Smooth muscle cell (in vitro differentiated cells): ENCODE data around the gene DNPH1. TPM values are rescaled to one million over a fixed set of nuclear protein-coding genes. Genes with fewer than 3 reads are reported as not detected.

ENCODE experiments used
- DNase-seq: peaks from one replicate; lab custom pipeline; 2025; ENCODE audit not compliant: unreplicated experiment; lab: John Stamatoyannopoulos, UW
- H2AFZ ChIP-seq: fragments of 200-600 bp; sonication (generic); 2 replicates; pipeline ENCODE4 v1.6.0; 2016; ENCODE audit warnings: antibody characterized with exemption, low read depth, mild to moderate bottlenecking
- H3F3A ChIP-seq: fragments of 200-600 bp; sonication (generic); 2 replicates; pipeline ENCODE4 v1.6.0; 2017; ENCODE audit warnings: antibody characterized with exemption, low read depth
- H3K27ac ChIP-seq: fragments of 200-600 bp; sonication (generic); 2 replicates; pipeline ENCODE4 v1.5.1; 2016; ENCODE audit warnings: low read depth, mild to moderate bottlenecking
- H3K27me3 ChIP-seq: fragments of 200-600 bp; sonication (generic); 2 replicates; pipeline ENCODE4 v1.6.1; 2016; ENCODE audit warnings: low read depth, mild to moderate bottlenecking
- H3K36me3 ChIP-seq: fragments of 200-600 bp; sonication (generic); 2 replicates; pipeline ENCODE4 v1.5.1; 2016; ENCODE audit warnings: low read depth
- H3K4me1 ChIP-seq: fragments of 200-600 bp; sonication (generic); 2 replicates; pipeline ENCODE4 v1.5.1; 2016; ENCODE audit warnings: low read depth
- H3K4me2 ChIP-seq: fragments of 200-600 bp; sonication (generic); 2 replicates; pipeline ENCODE4 v1.6.0; 2016; ENCODE audit warnings: mild to moderate bottlenecking
- H3K4me3 ChIP-seq: fragments of 200-600 bp; sonication (generic); 2 replicates; pipeline ENCODE4 v1.5.1; 2016; ENCODE audit warnings: mild to moderate bottlenecking
- H3K79me2 ChIP-seq: fragments of 200-600 bp; sonication (generic); 2 replicates; pipeline ENCODE4 v1.6.0; 2016; ENCODE audit warnings: low read depth, mild to moderate bottlenecking
- H3K9ac ChIP-seq: fragments of 200-600 bp; sonication (generic); 2 replicates; pipeline ENCODE4 v1.6.0; 2016; ENCODE audit warnings: low read depth
- H3K9me3 ChIP-seq: fragments of 200-600 bp; sonication (generic); replicated peaks from 2 replicates; pipeline ENCODE4 v1.5.1; 2016; ENCODE audit warnings: low read depth
- H4K20me1 ChIP-seq: fragments of 200-600 bp; sonication (generic); 2 replicates; pipeline ENCODE4 v1.6.0; 2016; ENCODE audit warnings: low read depth
- CTCF ChIP-seq: fragments of 200-600 bp; sonication (generic); IDR thresholded peaks from 2 replicates; pipeline ENCODE4 v1.5.1; 2017; ENCODE audit warnings: borderline replicate concordance, mild to moderate bottlenecking, antibody characterized with exemption; ENCODE audit not compliant: insufficient read depth, poor library complexity, severe bottlenecking
- WGBS: methylation state at CpG from one replicate; pipeline ENCODE4 v1.1.7; 2016; ENCODE audit warnings: low lambda C conversion rate; 5-methylcytosine and 5-hydroxymethylcytosine counted together
- polyA plus RNA-seq: library from polyadenylated mRNA; unstranded; fragments of >200 nt; fragmentation: Nextera tagmentation; extraction: Ambion mirVana; gene quantifications from 2 replicates; pipeline ENCODE4 v1.2.1, GENCODE V29; 2016
- total RNA-seq: library from RNA; depleted of rRNA; stranded (reverse); fragments of >200 nt; gene quantifications from 2 replicates; pipeline ENCODE4 v1.2.3, GENCODE V29; 2014

Gene DNPH1
- total and polyA plus RNA-seq, 2 experiments from 2014 or later, result 33.8 to 82.1 TPM

- no peak for TF ChIP-seq CTCF
- Histone ChIP-seq H2AFZ (no peak overlapping the region), H3K36me3 (peaks cover 4% of the 10 kb centered on the region), H3K4me3 (no peak overlapping the region), H3K79me2 (peaks cover 52% of the 10 kb centered on the region), H3K27me3 (no peaks in the 10 kb centered on the region), H4K20me1 (peaks cover 28% of the 10 kb centered on the region), H3K27ac (peak overlapping the region; percentile 98), H3K4me1 (peaks cover 24% of the 10 kb centered on the region), H3K9ac (no peak overlapping the region), H3F3A (peaks cover 38% of the 10 kb centered on the region), H3K4me2 (no peak overlapping the region), H3K9me3 (no peaks in the 10 kb centered on the region)
- WGBS, result 98% methylated on average over 6 of the region's 6 CpGs
- DNase-seq, result no peak
Measured at GRCh38 chr6:43176423-43176786, 52.9 kb downstream of the DNPH1 start.

GRCh38 chr6:43175676-43176422 lies 53.4 kb downstream of the DNPH1 start:
- peaks cover 53% of the 10 kb centered on the region for H3K79me2 ChIP-seq
- peak overlapping the region; percentile 81 for H3K9ac ChIP-seq
- H3K27ac ChIP-seq, result peak overlapping the region; percentile 98

More at GRCh38 chr6:43175676-43176422, 53.4 kb downstream of the DNPH1 start:
- H3K9me3 ChIP-seq, result no peaks in the 10 kb centered on the region
- WGBS, result 95% methylated on average over 11 of the region's 11 CpGs
- peaks cover 4% of the 10 kb centered on the region for H3K36me3 ChIP-seq
- TF ChIP-seq CTCF, result no peak
- H3F3A ChIP-seq, result peaks cover 34% of the 10 kb centered on the region
- peaks cover 19% of the 10 kb centered on the region for H3K4me1 ChIP-seq
- no peak overlapping the region for H3K4me2 ChIP-seq
- no peak overlapping the region for H2AFZ ChIP-seq
- H3K4me3 ChIP-seq, result no peak overlapping the region
- no peaks in the 10 kb centered on the region for H3K27me3 ChIP-seq
- H4K20me1 ChIP-seq, result peaks cover 28% of the 10 kb centered on the region
- no peak for DNase-seq

Other genes starting within 250 kb of the DNPH1 start
- gene PPP2R5D, start 244.9 kb downstream of the DNPH1 start, total RNA-seq, result 33.4 and 51.3 TPM in 2 replicates
- 44.1 and 46.4 TPM in 2 replicates for gene PPP2R5D, start 244.9 kb downstream of the DNPH1 start, polyA plus RNA-seq
- gene MEA1, start 215.5 kb downstream of the DNPH1 start, total RNA-seq, result 71.3 and 86.7 TPM in 2 replicates
- gene MEA1, start 215.5 kb downstream of the DNPH1 start, polyA plus RNA-seq, result 154 and 161 TPM in 2 replicates
- 51.5 and 61.8 TPM in 2 replicates for gene KLHDC3, start 215.2 kb downstream of the DNPH1 start, total RNA-seq
- 102 and 113 TPM in 2 replicates for gene KLHDC3, start 215.2 kb downstream of the DNPH1 start, polyA plus RNA-seq
- 56.4 and 64.8 TPM in 2 replicates for gene RRP36, start 207.9 kb downstream of the DNPH1 start, total RNA-seq
- gene RRP36, start 207.9 kb downstream of the DNPH1 start, polyA plus RNA-seq, result 71.9 and 72.7 TPM in 2 replicates
- gene CUL7, start 175.6 kb downstream of the DNPH1 start, total RNA-seq, result 36.9 and 51.4 TPM in 2 replicates
- gene CUL7, start 175.6 kb downstream of the DNPH1 start, polyA plus RNA-seq, result 48.7 and 49.6 TPM in 2 replicates
- gene MRPL2, start 170.0 kb downstream of the DNPH1 start, total RNA-seq, result 16.4 and 24.0 TPM in 2 replicates
- gene MRPL2, start 170.0 kb downstream of the DNPH1 start, polyA plus RNA-seq, result 112 and 125 TPM in 2 replicates
- 13.2 and 20.0 TPM in 2 replicates for gene KLC4, start 169.8 kb downstream of the DNPH1 start, total RNA-seq
- gene KLC4, start 169.8 kb downstream of the DNPH1 start, polyA plus RNA-seq, result 25.3 and 25.7 TPM in 2 replicates
- 376 and 417 TPM in 2 replicates for gene PTK7, start 153.2 kb downstream of the DNPH1 start, total RNA-seq
- gene PTK7, start 153.2 kb downstream of the DNPH1 start, polyA plus RNA-seq, result 596 and 598 TPM in 2 replicates
- gene SRF, start 58.2 kb downstream of the DNPH1 start, total RNA-seq, result 20.6 and 22.9 TPM in 2 replicates
- gene SRF, start 58.2 kb downstream of the DNPH1 start, polyA plus RNA-seq, result 6.8 and 9.3 TPM in 2 replicates
- 18.8 and 22.3 TPM in 2 replicates for gene CUL9, start 47.3 kb downstream of the DNPH1 start, total RNA-seq
- gene CUL9, start 47.3 kb downstream of the DNPH1 start, polyA plus RNA-seq, result 13.9 and 37.1 TPM in 2 replicates
- not detected in 2 replicates for gene TTBK1, start 14.0 kb upstream of the DNPH1 start, total RNA-seq
- 0.17 TPM in 1 of 2 replicates, not detected in the other for gene TTBK1, start 14.0 kb upstream of the DNPH1 start, polyA plus RNA-seq
- gene SLC22A7, start 68.8 kb upstream of the DNPH1 start, total RNA-seq, result not detected in 2 replicates
- gene SLC22A7, start 68.8 kb upstream of the DNPH1 start, polyA plus RNA-seq, result not detected in 2 replicates
- not detected in 2 replicates for gene CRIP3, start 79.3 kb upstream of the DNPH1 start, total RNA-seq
- gene CRIP3, start 79.3 kb upstream of the DNPH1 start, polyA plus RNA-seq, result 0.44 TPM in 1 of 2 replicates, not detected in the other
- 13.8 and 14.7 TPM in 2 replicates for gene ZNF318, start 140.2 kb upstream of the DNPH1 start, total RNA-seq
- 5.8 and 6.7 TPM in 2 replicates for gene ZNF318, start 140.2 kb upstream of the DNPH1 start, polyA plus RNA-seq
- gene ABCC10, start 198.1 kb upstream of the DNPH1 start, total RNA-seq, result 11.2 and 12.5 TPM in 2 replicates
- gene ABCC10, start 198.1 kb upstream of the DNPH1 start, polyA plus RNA-seq, result 17.8 and 35.0 TPM in 2 replicates
- 0.27 and 2.0 TPM in 2 replicates for gene DLK2, start 226.1 kb upstream of the DNPH1 start, total RNA-seq
- 3.7 and 3.8 TPM in 2 replicates for gene DLK2, start 226.1 kb upstream of the DNPH1 start, polyA plus RNA-seq
- 9.3 and 25.5 TPM in 2 replicates for gene TJAP1, start 248.1 kb upstream of the DNPH1 start, total RNA-seq
- 13.5 and 15.3 TPM in 2 replicates for gene TJAP1, start 248.1 kb upstream of the DNPH1 start, polyA plus RNA-seq